Lower leg skin (tissue), 4 donors: Measurements from ENCODE around the gene IRAK3. TPM values are rescaled to one million over a fixed set of nuclear protein-coding genes. Genes with fewer than 3 reads are reported as not detected.
A peak's percentile ranks its signal among the peaks of the same experiment; 100 is the strongest.

Experiments used
- DNase-seq, 2 donors: peaks; one replicate each; pipeline ENCODE4 v3.0.0-alpha.2; 2019; ENCODE audit warnings: low spot score in 2 of 2
- H3K4me3 ChIP-seq: fragments of 200-600 bp; sonication (generic); 2 replicates; pipeline ENCODE4 v1.5.1; 2017; ENCODE audit warnings: mild to moderate bottlenecking, low read depth; ENCODE audit not compliant: poor library complexity, severe bottlenecking
- CTCF ChIP-seq, 3 donors: fragments of 450-650 bp; IDR thresholded peaks; one replicate each; pipeline ENCODE4 v1.5.1; 2016; ENCODE audit warnings: antibody characterized with exemption in 3 of 3, mild to moderate bottlenecking in 3 of 3, moderate library complexity in 2 of 3
- POLR2A ChIP-seq, 2 donors: fragments of 450-650 bp; IDR thresholded peaks; one replicate each; pipeline ENCODE4 v1.6.1; 2016 to 2017; ENCODE audit warnings: antibody characterized with exemption in 2 of 2, mild to moderate bottlenecking in 1 of 2, moderate library complexity in 1 of 2
- WGBS, 2 donors: methylation state at CpG; one replicate each; pipeline ENCODE4 v1.1.5; 2018; 5-methylcytosine and 5-hydroxymethylcytosine counted together
- intact Hi-C: fragments of 100-400 bp; cut with DNase I; formaldehyde crosslinking; loops from one replicate; pipeline ENCODE4 v1.15.0; 2023; ENCODE audit warnings: low total_unique reads
- total RNA-seq, 4 donors: library from RNA; depleted of rRNA; stranded (reverse); fragments of >200 nt; gene quantifications; one replicate each; pipeline ENCODE4 v1.1.0, GENCODE V29; 2016

The IRAK3 gene
- total RNA-seq, 4 donors from 2014 or later, result 2.3 to 9.4 (median 5.5) TPM

GRCh38 chr12:66189889-66190288 lies 875 bp downstream of the IRAK3 start:
- intact Hi-C loops, result no loop called here
- WGBS, 2 donors, result 65 to 67% methylated on average over 6 of the region's 6 CpGs
- TF ChIP-seq CTCF (IDR thresholded peaks at IDR 0.05) (no peak), POLR2A (IDR thresholded peaks at IDR 0.05) (no peak)
- no peak for DNase-seq
- H3K4me3 ChIP-seq, result peak overlapping the region; percentile 26

- DNase-seq, result no peak
- H3K4me3 ChIP-seq, result no peak overlapping the region
- WGBS, 2 donors, result 50 to 54% methylated on average over 1 of the region's 1 CpG
- TF ChIP-seq POLR2A (IDR thresholded peaks at IDR 0.05) (no peak), CTCF (IDR thresholded peaks at IDR 0.05) (no peak)
- intact Hi-C loops, result no loop called here
Measured at GRCh38 chr12:66190519-66191370, 1.7 kb downstream of the IRAK3 start.

GRCh38 chr12:66191547-66192126 lies 2.6 kb downstream of the IRAK3 start:
- intact Hi-C loops, result no loop called here
- WGBS, 2 donors, result 80 to 86% methylated on average over 7 of the region's 7 CpGs
- no peak for DNase-seq
- no peak overlapping the region for H3K4me3 ChIP-seq
- TF ChIP-seq CTCF (IDR thresholded peaks at IDR 0.05), result no peak

- TF ChIP-seq CTCF (IDR thresholded peaks at IDR 0.05) (no peak), POLR2A (IDR thresholded peaks at IDR 0.05) (no peak)
- 95 to 98% methylated on average over 2 of the region's 2 CpGs for WGBS, 2 donors
- intact Hi-C loops, result no loop called here
- H3K4me3 ChIP-seq, result no peak overlapping the region
- DNase-seq, result no peak
Measured at GRCh38 chr12:66194122-66194521, 5.1 kb downstream of the IRAK3 start.

- no peak for DNase-seq
- intact Hi-C loops, result no loop called here
- 86 to 89% methylated on average over 6 of the region's 6 CpGs for WGBS, 2 donors
- no peak overlapping the region for H3K4me3 ChIP-seq
- TF ChIP-seq CTCF (IDR thresholded peaks at IDR 0.05) (no peak), POLR2A (IDR thresholded peaks at IDR 0.05) (no peak)
Measured at GRCh38 chr12:66195242-66195641, 6.2 kb downstream of the IRAK3 start.
